Measurements from ENCODE around the gene INPP5B. TPM values are rescaled to one million over a fixed set of nuclear protein-coding genes. Genes with fewer than 3 reads are reported as not detected.
"Not testable (repeated sequence)": the region's sequence is repeated elsewhere in the genome, so short reads cannot be mapped to it uniquely, and the experiment has no call there.

INPP5B gene
- total RNA-seq, 2 donors from 2014 or later, result 44.2 to 44.5 TPM

DNA sequence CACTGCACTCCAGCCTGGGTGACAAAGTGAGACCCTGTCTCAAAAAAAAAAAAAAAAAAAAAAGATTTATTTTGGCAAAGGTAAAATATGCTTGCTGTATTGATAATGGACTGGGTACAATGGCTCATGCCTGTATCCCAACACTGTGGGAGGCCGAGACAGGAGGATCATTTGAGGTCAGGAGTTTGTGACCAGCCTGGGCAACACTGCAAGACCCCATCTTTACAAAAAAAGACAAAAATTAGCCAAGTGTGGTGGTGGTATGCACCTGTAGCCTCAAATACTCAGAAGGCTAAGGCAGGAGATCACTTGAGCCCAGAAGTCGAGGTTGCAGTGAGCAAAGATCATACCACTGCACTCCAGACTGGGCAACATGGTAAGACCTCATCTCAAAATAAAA lies 36.7 kb upstream of the INPP5B start:
- Histone ChIP-seq H3K27me3 (replicated peaks; ENCODE audit: insufficient read depth) (no peaks in the 10 kb centered on the region), H3K9me3 (no peaks in the 10 kb centered on the region), H3K4me3 (no peak overlapping the region), H3K4me1 (ENCODE audit: control insufficient read depth in 1 of 2, low read depth in 2 of 2) (peaks cover 1 to 7% of the 10 kb centered on the region in 2 donors), H3K27ac (no peak overlapping the region), H3K36me3 (peaks cover 68% of the 10 kb centered on the region)
- DNase-seq (ENCODE audit: low spot score) (no peak), ATAC-seq (ENCODE audit: insufficient number of reproducible peaks, low FRiP score, low read depth) (no peak)
- TF ChIP-seq, protein P1, sequence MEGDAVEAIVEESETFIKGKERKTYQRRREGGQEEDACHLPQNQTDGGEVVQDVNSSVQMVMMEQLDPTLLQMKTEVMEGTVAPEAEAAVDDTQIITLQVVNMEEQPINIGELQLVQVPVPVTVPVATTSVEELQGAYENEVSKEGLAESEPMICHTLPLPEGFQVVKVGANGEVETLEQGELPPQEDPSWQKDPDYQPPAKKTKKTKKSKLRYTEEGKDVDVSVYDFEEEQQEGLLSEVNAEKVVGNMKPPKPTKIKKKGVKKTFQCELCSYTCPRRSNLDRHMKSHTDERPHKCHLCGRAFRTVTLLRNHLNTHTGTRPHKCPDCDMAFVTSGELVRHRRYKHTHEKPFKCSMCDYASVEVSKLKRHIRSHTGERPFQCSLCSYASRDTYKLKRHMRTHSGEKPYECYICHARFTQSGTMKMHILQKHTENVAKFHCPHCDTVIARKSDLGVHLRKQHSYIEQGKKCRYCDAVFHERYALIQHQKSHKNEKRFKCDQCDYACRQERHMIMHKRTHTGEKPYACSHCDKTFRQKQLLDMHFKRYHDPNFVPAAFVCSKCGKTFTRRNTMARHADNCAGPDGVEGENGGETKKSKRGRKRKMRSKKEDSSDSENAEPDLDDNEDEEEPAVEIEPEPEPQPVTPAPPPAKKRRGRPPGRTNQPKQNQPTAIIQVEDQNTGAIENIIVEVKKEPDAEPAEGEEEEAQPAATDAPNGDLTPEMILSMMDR (IDR thresholded peaks at IDR 0.05), result no peak

DNA sequence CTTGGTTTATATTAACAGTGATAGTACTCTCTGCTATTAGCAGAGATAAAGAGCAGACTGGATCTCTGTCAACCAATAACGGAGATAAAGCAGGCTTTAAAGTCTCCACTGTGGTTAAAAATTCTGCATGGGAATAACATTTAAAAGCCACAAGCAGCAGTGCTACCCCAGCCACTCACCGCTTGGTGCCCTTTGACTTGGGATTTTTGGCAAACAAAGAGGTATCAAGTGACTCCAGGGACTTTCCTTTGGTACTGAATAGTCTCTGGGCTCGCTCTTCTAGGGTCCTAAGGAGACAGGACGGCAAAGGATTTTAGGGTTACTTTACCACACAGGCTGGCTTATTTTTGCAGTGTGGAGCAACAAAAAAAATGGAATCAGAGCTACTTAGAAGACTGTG lies 31.7 kb upstream of the INPP5B start:
- Histone ChIP-seq H3K36me3 (peaks cover 64% of the 10 kb centered on the region), H3K27me3 (replicated peaks; ENCODE audit: insufficient read depth) (no peaks in the 10 kb centered on the region), H3K4me1 (ENCODE audit: control insufficient read depth in 1 of 2, low read depth in 2 of 2) (no peaks in the 10 kb centered on the region), H3K9me3 (no peaks in the 10 kb centered on the region), H3K27ac (no peak overlapping the region), H3K4me3 (no peak overlapping the region)
- ATAC-seq (ENCODE audit: insufficient number of reproducible peaks, low FRiP score, low read depth), result no peak
- TF ChIP-seq, protein P1 (IDR thresholded peaks at IDR 0.05), result no peak
- no peak for DNase-seq (ENCODE audit: low spot score)

DNA sequence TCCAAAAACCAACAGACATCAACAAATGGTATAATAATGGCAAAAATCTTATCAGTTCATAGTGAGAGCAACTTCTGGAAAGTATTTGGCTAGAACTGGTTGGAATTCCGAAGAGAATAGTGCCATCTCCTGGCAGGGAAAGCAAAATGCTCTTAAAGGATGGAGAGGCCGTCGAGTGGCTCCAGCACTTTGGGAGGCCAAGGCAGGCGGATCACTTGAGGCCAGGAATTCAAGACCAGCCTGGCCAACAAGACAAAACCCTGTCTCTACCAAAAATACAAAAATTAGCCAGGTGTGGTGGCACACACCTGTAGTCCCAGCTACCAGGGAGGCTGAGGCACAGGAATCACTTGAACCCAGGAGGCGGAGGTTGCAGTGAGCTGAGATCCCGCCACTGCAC lies 28.2 kb upstream of the INPP5B start:
- not testable (repeated sequence) for DNase-seq (ENCODE audit: low spot score); H3K27me3 ChIP-seq (replicated peaks; ENCODE audit: insufficient read depth); H3K9me3 ChIP-seq; ATAC-seq (ENCODE audit: insufficient number of reproducible peaks, low FRiP score, low read depth); H3K4me3 ChIP-seq; H3K27ac ChIP-seq; H3K4me1 ChIP-seq (ENCODE audit: control insufficient read depth in 1 of 2, low read depth in 2 of 2)
- peaks cover 54% of the 10 kb centered on the region for H3K36me3 ChIP-seq
- TF ChIP-seq, protein P1 (IDR thresholded peaks at IDR 0.05), result peak; percentile 45

DNA sequence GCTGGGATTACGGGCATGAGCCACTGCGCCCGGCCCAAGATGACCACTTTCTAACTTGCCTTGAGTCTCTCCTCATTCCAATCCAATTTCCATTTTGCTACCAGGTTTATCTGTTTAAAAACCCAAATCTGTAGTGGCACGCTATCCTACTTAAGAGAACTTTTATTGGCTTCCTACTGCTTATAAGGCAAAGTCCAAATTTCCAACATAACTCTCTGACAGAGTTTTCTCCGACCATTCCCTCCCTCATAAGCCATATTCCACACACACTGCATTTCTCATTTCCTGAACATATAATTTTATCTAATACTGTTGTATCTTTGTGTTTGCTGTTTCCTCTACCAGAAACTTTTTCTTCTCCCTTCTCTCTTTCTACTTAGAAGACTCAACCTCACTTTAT lies 27.7 kb upstream of the INPP5B start:
- ATAC-seq (ENCODE audit: insufficient number of reproducible peaks, low FRiP score, low read depth) (no peak), DNase-seq (ENCODE audit: low spot score) (no peak)
- TF ChIP-seq, protein P1 (IDR thresholded peaks at IDR 0.05), result no peak
- H3K4me3 ChIP-seq, result no peak overlapping the region
- no peaks in the 10 kb centered on the region for H3K4me1 ChIP-seq (ENCODE audit: control insufficient read depth in 1 of 2, low read depth in 2 of 2)
- H3K27me3 ChIP-seq (replicated peaks; ENCODE audit: insufficient read depth), result no peaks in the 10 kb centered on the region
- H3K36me3 ChIP-seq, result peaks cover 50% of the 10 kb centered on the region
- peak overlapping the region in 1 of 2 donors; percentile 17 for H3K27ac ChIP-seq
- no peaks in the 10 kb centered on the region for H3K9me3 ChIP-seq

- not testable (repeated sequence) for H3K27ac ChIP-seq; DNase-seq (ENCODE audit: low spot score); H3K4me1 ChIP-seq (ENCODE audit: control insufficient read depth in 1 of 2, low read depth in 2 of 2); H3K9me3 ChIP-seq; ATAC-seq (ENCODE audit: insufficient number of reproducible peaks, low FRiP score, low read depth); H3K4me3 ChIP-seq; H3K27me3 ChIP-seq (replicated peaks; ENCODE audit: insufficient read depth)
- H3K36me3 ChIP-seq, result peaks cover 49% of the 10 kb centered on the region
Measured at GRCh38 chr1:37973684-37974083, 26.8 kb upstream of the INPP5B start.

DNA sequence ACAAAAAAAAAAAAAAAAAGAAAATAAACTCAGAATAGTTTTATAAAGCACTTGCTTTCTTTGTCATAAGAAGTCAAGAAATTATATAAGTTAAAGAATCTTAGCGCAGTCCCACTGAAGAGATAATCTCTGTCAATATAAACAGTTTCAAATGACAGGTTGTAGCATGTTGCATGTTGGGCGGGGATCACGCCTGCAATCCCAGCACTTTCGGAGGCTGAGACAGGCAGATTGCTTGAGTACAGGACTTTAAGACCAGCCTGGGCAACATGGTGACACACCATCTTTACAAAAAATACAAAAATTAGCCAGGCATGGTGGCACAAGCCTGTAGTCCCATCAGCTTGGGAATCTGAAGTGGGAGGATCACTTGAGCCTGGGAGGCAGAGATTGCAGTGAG lies 18.4 kb upstream of the INPP5B start:
- TF ChIP-seq, protein P1 (IDR thresholded peaks at IDR 0.05), result no peak
- no peaks in the 10 kb centered on the region for H3K27me3 ChIP-seq (replicated peaks; ENCODE audit: insufficient read depth)
- peaks cover 46% of the 10 kb centered on the region for H3K36me3 ChIP-seq
- H3K4me1 ChIP-seq (ENCODE audit: control insufficient read depth in 1 of 2, low read depth in 2 of 2), result no peaks in the 10 kb centered on the region
- no peak for DNase-seq (ENCODE audit: low spot score)
- H3K4me3 ChIP-seq, result no peak overlapping the region
- H3K9me3 ChIP-seq, result no peaks in the 10 kb centered on the region
- ATAC-seq (ENCODE audit: insufficient number of reproducible peaks, low FRiP score, low read depth), result no peak
- H3K27ac ChIP-seq, result no peak overlapping the region

DNA sequence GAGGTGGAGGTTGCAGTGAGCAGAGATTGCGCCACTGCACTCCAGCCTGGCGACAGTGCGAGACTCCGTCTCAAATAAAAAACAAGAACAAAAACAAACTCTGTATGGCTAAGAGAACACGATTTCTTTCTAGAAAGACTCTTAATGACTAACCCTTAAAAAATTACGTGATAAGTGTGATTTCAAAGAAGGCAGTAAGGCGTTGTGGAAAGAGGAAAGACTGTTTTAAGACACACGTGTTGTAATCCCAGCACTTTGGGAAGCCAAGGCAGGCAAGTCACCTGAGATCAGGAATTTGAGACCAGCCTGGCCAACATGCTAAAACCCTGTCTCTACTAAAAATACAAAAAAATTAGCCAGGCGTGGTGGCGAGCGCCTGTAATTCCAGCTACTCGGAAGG lies 17.3 kb upstream of the INPP5B start:
- not testable (repeated sequence) for H3K27ac ChIP-seq; ATAC-seq (ENCODE audit: insufficient number of reproducible peaks, low FRiP score, low read depth); H3K9me3 ChIP-seq; H3K27me3 ChIP-seq (replicated peaks; ENCODE audit: insufficient read depth); H3K4me3 ChIP-seq; DNase-seq (ENCODE audit: low spot score); H3K4me1 ChIP-seq (ENCODE audit: control insufficient read depth in 1 of 2, low read depth in 2 of 2)
- H3K36me3 ChIP-seq, result peaks cover 49% of the 10 kb centered on the region
